ENCODE measurements around the gene SLC41A2. TPM values are rescaled to one million over a fixed set of nuclear protein-coding genes. Genes with fewer than 3 reads are reported as not detected.

SLC41A2 gene
- total and polyA plus RNA-seq, 2 donors (not counting 1 experiment from before 2014, with no cell fraction given), result 12.3 to 22.8 TPM

DNA sequence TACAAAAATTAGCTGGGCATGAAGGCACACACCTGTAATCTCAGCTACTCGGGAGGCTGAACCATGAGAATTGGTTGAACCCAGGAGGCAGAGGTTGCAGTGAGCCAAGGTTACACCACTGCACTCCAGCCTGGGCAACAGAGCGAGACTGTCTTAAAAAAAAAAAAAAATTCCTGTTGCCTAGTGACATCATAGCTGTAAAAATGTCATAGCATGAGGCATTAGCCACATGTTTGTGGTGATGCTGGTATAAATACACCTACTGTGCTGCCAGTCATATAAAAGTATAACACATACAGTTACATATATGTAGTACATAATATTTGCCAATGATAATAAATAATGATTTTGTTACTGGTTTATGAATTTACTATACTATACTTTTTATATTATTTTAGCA is 22.2 kb downstream of the SLC41A2 start:
- no peak overlapping the region for H3K4me2 ChIP-seq (ENCODE audit: extremely low read depth, insufficient read depth, low read length)
- TF ChIP-seq, protein P1, sequence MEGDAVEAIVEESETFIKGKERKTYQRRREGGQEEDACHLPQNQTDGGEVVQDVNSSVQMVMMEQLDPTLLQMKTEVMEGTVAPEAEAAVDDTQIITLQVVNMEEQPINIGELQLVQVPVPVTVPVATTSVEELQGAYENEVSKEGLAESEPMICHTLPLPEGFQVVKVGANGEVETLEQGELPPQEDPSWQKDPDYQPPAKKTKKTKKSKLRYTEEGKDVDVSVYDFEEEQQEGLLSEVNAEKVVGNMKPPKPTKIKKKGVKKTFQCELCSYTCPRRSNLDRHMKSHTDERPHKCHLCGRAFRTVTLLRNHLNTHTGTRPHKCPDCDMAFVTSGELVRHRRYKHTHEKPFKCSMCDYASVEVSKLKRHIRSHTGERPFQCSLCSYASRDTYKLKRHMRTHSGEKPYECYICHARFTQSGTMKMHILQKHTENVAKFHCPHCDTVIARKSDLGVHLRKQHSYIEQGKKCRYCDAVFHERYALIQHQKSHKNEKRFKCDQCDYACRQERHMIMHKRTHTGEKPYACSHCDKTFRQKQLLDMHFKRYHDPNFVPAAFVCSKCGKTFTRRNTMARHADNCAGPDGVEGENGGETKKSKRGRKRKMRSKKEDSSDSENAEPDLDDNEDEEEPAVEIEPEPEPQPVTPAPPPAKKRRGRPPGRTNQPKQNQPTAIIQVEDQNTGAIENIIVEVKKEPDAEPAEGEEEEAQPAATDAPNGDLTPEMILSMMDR (conservative IDR thresholded peaks at IDR 0.05 in 1 of 2, IDR thresholded peaks at IDR 0.05 in 1 of 2; ENCODE audit: low read depth in 1 of 2, low read length in 2 of 2), result no peak
- no peak for TF ChIP-seq EZH2 (IDR thresholded peaks at IDR 0.05; ENCODE audit: low read length, missing control alignments)
- H3K4me1 ChIP-seq (ENCODE audit: control insufficient read depth, extremely low read depth, insufficient read depth, low read length), result no peaks in the 10 kb centered on the region
- H4K20me1 ChIP-seq (ENCODE audit: control insufficient read depth, extremely low read depth, insufficient read depth, low read length), result no peaks in the 10 kb centered on the region
- no peak overlapping the region for H3K27ac ChIP-seq (ENCODE audit: insufficient read depth, low read length)
- no peak overlapping the region for H2AFZ ChIP-seq (ENCODE audit: low read length)
- DNase-seq (ENCODE audit: low read depth in 2 of 2), result no peak
- no peak overlapping the region for H3K9ac ChIP-seq (ENCODE audit: insufficient read depth, low read length)
- no peaks in the 10 kb centered on the region for H3K27me3 ChIP-seq (ENCODE audit: control insufficient read depth, insufficient read depth, low read length)
- H3K79me2 ChIP-seq (ENCODE audit: control insufficient read depth, insufficient read depth, low read length), result no peaks in the 10 kb centered on the region
- H3K9me3 ChIP-seq (ENCODE audit: control insufficient read depth, insufficient read depth, low read depth, low read length), result no peaks in the 10 kb centered on the region
- no peaks in the 10 kb centered on the region for H3K36me3 ChIP-seq (ENCODE audit: control insufficient read depth, insufficient read depth, low read length)
- H3K4me3 ChIP-seq (replicated peaks in 1 of 4; ENCODE audit: control extremely low read depth in 1 of 4, insufficient read depth in 1 of 4, low read depth in 3 of 4, low read length in 4 of 4), result no peak overlapping the region

DNA sequence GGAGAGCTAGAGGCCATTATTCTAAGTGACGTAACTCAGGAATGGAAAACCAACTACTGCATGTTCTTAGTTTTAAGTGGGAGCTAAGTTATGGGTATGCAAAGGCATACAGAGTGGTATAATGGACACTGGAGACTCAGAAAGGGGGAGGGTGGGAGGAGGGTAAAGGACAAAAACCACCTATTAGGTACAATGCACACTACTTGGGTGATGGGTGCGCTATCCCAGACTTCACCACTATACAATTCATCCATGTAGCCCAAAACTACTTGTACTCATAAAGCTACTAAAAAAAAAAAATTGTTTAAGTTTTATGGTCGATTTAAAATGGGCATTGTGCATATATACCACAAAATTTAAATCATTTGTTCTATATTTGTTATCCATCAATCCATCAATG is 24.3 kb downstream of the SLC41A2 start:
- Histone ChIP-seq H3K27ac (ENCODE audit: insufficient read depth, low read length) (no peak overlapping the region), H3K4me3 (replicated peaks in 1 of 4; ENCODE audit: control extremely low read depth in 1 of 4, insufficient read depth in 1 of 4, low read depth in 3 of 4, low read length in 4 of 4) (no peak overlapping the region), H3K27me3 (ENCODE audit: control insufficient read depth, insufficient read depth, low read length) (no peaks in the 10 kb centered on the region), H4K20me1 (ENCODE audit: control insufficient read depth, extremely low read depth, insufficient read depth, low read length) (no peaks in the 10 kb centered on the region), H3K36me3 (ENCODE audit: control insufficient read depth, insufficient read depth, low read length) (no peaks in the 10 kb centered on the region), H3K9me3 (ENCODE audit: control insufficient read depth, insufficient read depth, low read depth, low read length) (no peaks in the 10 kb centered on the region), H3K4me2 (ENCODE audit: extremely low read depth, insufficient read depth, low read length) (no peak overlapping the region), H2AFZ (ENCODE audit: low read length) (no peak overlapping the region), H3K4me1 (ENCODE audit: control insufficient read depth, extremely low read depth, insufficient read depth, low read length) (no peaks in the 10 kb centered on the region), H3K9ac (ENCODE audit: insufficient read depth, low read length) (no peak overlapping the region), H3K79me2 (ENCODE audit: control insufficient read depth, insufficient read depth, low read length) (no peaks in the 10 kb centered on the region)
- DNase-seq (ENCODE audit: low read depth in 2 of 2), result no peak
- no peak for TF ChIP-seq EZH2 (IDR thresholded peaks at IDR 0.05; ENCODE audit: low read length, missing control alignments)
- TF ChIP-seq, protein P1 (conservative IDR thresholded peaks at IDR 0.05 in 1 of 2, IDR thresholded peaks at IDR 0.05 in 1 of 2; ENCODE audit: low read depth in 1 of 2, low read length in 2 of 2), result no peak

- no peaks in the 10 kb centered on the region for H3K27me3 ChIP-seq (ENCODE audit: control insufficient read depth, insufficient read depth, low read length)
- DNase-seq (ENCODE audit: low read depth in 2 of 2), result no peak
- no peaks in the 10 kb centered on the region for H3K36me3 ChIP-seq (ENCODE audit: control insufficient read depth, insufficient read depth, low read length)
- H3K4me2 ChIP-seq (ENCODE audit: extremely low read depth, insufficient read depth, low read length), result no peak overlapping the region
- no peaks in the 10 kb centered on the region for H3K4me1 ChIP-seq (ENCODE audit: control insufficient read depth, extremely low read depth, insufficient read depth, low read length)
- no peak overlapping the region for H3K4me3 ChIP-seq (replicated peaks in 1 of 4; ENCODE audit: control extremely low read depth in 1 of 4, insufficient read depth in 1 of 4, low read depth in 3 of 4, low read length in 4 of 4)
- no peak overlapping the region for H3K9ac ChIP-seq (ENCODE audit: insufficient read depth, low read length)
- no peak overlapping the region for H3K27ac ChIP-seq (ENCODE audit: insufficient read depth, low read length)
- no peaks in the 10 kb centered on the region for H3K79me2 ChIP-seq (ENCODE audit: control insufficient read depth, insufficient read depth, low read length)
- no peak for TF ChIP-seq EZH2 (IDR thresholded peaks at IDR 0.05; ENCODE audit: low read length, missing control alignments)
- TF ChIP-seq, protein P1 (conservative IDR thresholded peaks at IDR 0.05 in 1 of 2, IDR thresholded peaks at IDR 0.05 in 1 of 2; ENCODE audit: low read depth in 1 of 2, low read length in 2 of 2), result no peak
- H2AFZ ChIP-seq (ENCODE audit: low read length), result no peak overlapping the region
- H4K20me1 ChIP-seq (ENCODE audit: control insufficient read depth, extremely low read depth, insufficient read depth, low read length), result no peaks in the 10 kb centered on the region
- H3K9me3 ChIP-seq (ENCODE audit: control insufficient read depth, insufficient read depth, low read depth, low read length), result no peaks in the 10 kb centered on the region
These were observed 25.0 kb downstream of the SLC41A2 start for GRCh38 chr12:104933128-104933527.
